OCI-LY3 (cell line): ENCODE data around the gene LRFN4.

ENCODE experiments used
- EZH2phosphoT487 ChIP-seq: fragments of 200-600 bp; shearing (Covaris generic); IDR thresholded peaks from 2 replicates; pipeline ENCODE4 v1.6.1; 2018; ENCODE audit warnings: antibody characterized with exemption, mixed run types, low read depth
- TF ChIP-seq, protein P1 (sequence below): fragments of 200-600, 300-600 bp; sonication (generic); IDR thresholded peaks from 2 replicates; pipeline ENCODE4 v1.5.1; 2014; ENCODE audit warnings: antibody characterized with exemption, low read length, low read depth

- TF ChIP-seq, protein P1, sequence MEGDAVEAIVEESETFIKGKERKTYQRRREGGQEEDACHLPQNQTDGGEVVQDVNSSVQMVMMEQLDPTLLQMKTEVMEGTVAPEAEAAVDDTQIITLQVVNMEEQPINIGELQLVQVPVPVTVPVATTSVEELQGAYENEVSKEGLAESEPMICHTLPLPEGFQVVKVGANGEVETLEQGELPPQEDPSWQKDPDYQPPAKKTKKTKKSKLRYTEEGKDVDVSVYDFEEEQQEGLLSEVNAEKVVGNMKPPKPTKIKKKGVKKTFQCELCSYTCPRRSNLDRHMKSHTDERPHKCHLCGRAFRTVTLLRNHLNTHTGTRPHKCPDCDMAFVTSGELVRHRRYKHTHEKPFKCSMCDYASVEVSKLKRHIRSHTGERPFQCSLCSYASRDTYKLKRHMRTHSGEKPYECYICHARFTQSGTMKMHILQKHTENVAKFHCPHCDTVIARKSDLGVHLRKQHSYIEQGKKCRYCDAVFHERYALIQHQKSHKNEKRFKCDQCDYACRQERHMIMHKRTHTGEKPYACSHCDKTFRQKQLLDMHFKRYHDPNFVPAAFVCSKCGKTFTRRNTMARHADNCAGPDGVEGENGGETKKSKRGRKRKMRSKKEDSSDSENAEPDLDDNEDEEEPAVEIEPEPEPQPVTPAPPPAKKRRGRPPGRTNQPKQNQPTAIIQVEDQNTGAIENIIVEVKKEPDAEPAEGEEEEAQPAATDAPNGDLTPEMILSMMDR, result no peak
- no peak for TF ChIP-seq EZH2phosphoT487
Measured at GRCh38 chr11:66844496-66845142, 12.2 kb upstream of the LRFN4 start.
